ENCODE data around the gene IL2.

DNA sequence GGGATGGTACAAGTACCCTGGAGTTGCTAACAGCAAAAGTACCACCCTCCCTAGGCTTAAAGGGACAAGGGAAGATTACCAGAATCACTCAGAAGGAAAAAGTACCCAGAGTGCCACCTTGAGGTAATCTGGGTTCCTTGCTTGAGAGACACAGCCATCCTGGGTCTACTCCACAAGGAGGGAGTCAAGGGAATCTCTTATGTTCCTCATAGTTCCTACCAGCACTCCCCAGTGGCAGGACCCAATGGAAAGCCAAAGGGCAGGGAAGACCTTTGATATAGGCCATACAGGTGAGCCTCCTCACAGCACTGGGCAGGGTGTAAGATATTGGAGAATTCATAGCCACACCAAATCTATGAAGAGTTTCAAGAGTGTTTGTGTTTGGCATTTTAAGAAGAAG lies 5.7 kb downstream of the IL2 start:
- TF ChIP-seq OSR1 (CRISPR knock-in tag; IDR thresholded peaks at IDR 0.05) (no peak), CREB5 (CRISPR knock-in tag; IDR thresholded peaks at IDR 0.05; ENCODE audit: low read depth) (no peak), ZFP3 (CRISPR knock-in tag; IDR thresholded peaks at IDR 0.05) (no peak)

Measured in SK-N-SH treated with all-trans-retinoic acid at 6 μM for 48 hours (cell line).